Measurements from ENCODE around the gene SPON2. TPM values are rescaled to one million over a fixed set of nuclear protein-coding genes. Genes with fewer than 3 reads are reported as not detected.
A peak's percentile ranks its signal among the peaks of the same experiment; 100 is the strongest.
"Not testable (repeated sequence)": the region's sequence is repeated elsewhere in the genome, so short reads cannot be mapped to it uniquely, and the experiment has no call there.

Gene SPON2
- polyA plus RNA-seq, 1 donor = 48.0 TPM

GRCh38 chr4:1151541-1151940 is 20.8 kb downstream of the SPON2 start:
- DNase-seq = no peak

GRCh38 chr4:1150875-1151274 is 21.5 kb downstream of the SPON2 start:
- DNase-seq = no peak

- DNase-seq = no peak
Observed at GRCh38 chr4:1139860-1140259, 32.5 kb downstream of the SPON2 start.

- DNase-seq = no peak
Observed at GRCh38 chr4:1137850-1138249, 34.5 kb downstream of the SPON2 start.

GRCh38 chr4:1137063-1137776 is 35.2 kb downstream of the SPON2 start:
- DNase-seq = no peak

GRCh38 chr4:1136048-1136447 is 36.3 kb downstream of the SPON2 start:
- no peak for DNase-seq

- DNase-seq = no peak
Observed at GRCh38 chr4:1133033-1133432, 39.4 kb downstream of the SPON2 start.

- peak; percentile 88 for DNase-seq
Observed at GRCh38 chr4:1130316-1131186, 41.8 kb downstream of the SPON2 start.

- no peak for DNase-seq
Observed at GRCh38 chr4:1126506-1126905, 45.9 kb downstream of the SPON2 start.

- DNase-seq = not testable (repeated sequence)
Observed at GRCh38 chr4:1125466-1125865, 46.9 kb downstream of the SPON2 start.

- no peak for DNase-seq
Observed at GRCh38 chr4:1124818-1125217, 47.6 kb downstream of the SPON2 start.

- no peak for DNase-seq
Observed at GRCh38 chr4:1122505-1122904, 49.9 kb downstream of the SPON2 start.

Other genes with a start within 250 kb of the SPON2 start
- 43.2 TPM for gene GAK, start 240.3 kb downstream of the SPON2 start, polyA plus RNA-seq (ENCODE audit: insufficient read length)
- 22.1 TPM for gene TMEM175, start 240.1 kb downstream of the SPON2 start, polyA plus RNA-seq (ENCODE audit: insufficient read length)
- 6.5 TPM for gene DGKQ, start 199.0 kb downstream of the SPON2 start, polyA plus RNA-seq (ENCODE audit: insufficient read length)
- gene IDUA, start 185.5 kb downstream of the SPON2 start, polyA plus RNA-seq (ENCODE audit: insufficient read length) = 16.5 TPM
- gene SLC26A1, start 179.2 kb downstream of the SPON2 start, polyA plus RNA-seq (ENCODE audit: insufficient read length) = 6.0 TPM
- gene FGFRL1, start 161.0 kb downstream of the SPON2 start, polyA plus RNA-seq (ENCODE audit: insufficient read length) = 297 TPM
- gene RNF212, start 59.0 kb downstream of the SPON2 start, polyA plus RNA-seq (ENCODE audit: insufficient read length) = 3.6 TPM
- 133 TPM for gene CTBP1, start 76.5 kb upstream of the SPON2 start, polyA plus RNA-seq (ENCODE audit: insufficient read length)
- gene MAEA, start 117.3 kb upstream of the SPON2 start, polyA plus RNA-seq (ENCODE audit: insufficient read length) = 40.3 TPM
- 9.7 TPM for gene UVSSA, start 174.6 kb upstream of the SPON2 start, polyA plus RNA-seq (ENCODE audit: insufficient read length)
- not detected for gene NKX1-1, start 233.9 kb upstream of the SPON2 start, polyA plus RNA-seq (ENCODE audit: insufficient read length)

Data from hindlimb muscle (tissue), 1 donor.